Liver (tissue), 9 donors: ENCODE results near the gene ZDHHC19. TPM values are rescaled to one million over a fixed set of nuclear protein-coding genes. Genes with fewer than 3 reads are reported as not detected.

ENCODE experiments used
- DNase-seq: peaks from one replicate; pipeline ENCODE4 v3.0.0-alpha.2; 2017; ENCODE audit warnings: low spot score
- H3K27ac ChIP-seq, 2 donors: one replicate each; pipeline ENCODE4 v1.7.0; 2013; ENCODE audit warnings: inconsistent platforms in 2 of 2, low read length in 2 of 2, control low read depth in 1 of 2, low read depth in 1 of 2, mild to moderate bottlenecking in 1 of 2
- H3K27me3 ChIP-seq, 4 donors: one replicate each; pipeline versions ENCODE4 v1.6.1 to v1.7.0; 2013; ENCODE audit warnings: low read length in 3 of 4, inconsistent platforms in 1 of 4, mild to moderate bottlenecking in 1 of 4, moderate library complexity in 1 of 4; ENCODE audit not compliant: control insufficient read depth in 4 of 4, insufficient read depth in 4 of 4
- H3K36me3 ChIP-seq, 4 donors: one replicate each; pipeline versions ENCODE4 v1.6.1 to v1.7.0; 2013; ENCODE audit warnings: low read length in 3 of 4, mild to moderate bottlenecking in 3 of 4, low read depth in 1 of 4, moderate library complexity in 1 of 4; ENCODE audit not compliant: control insufficient read depth in 4 of 4, insufficient read depth in 3 of 4
- H3K4me1 ChIP-seq, 4 donors: one replicate each; pipeline versions ENCODE4 v1.6.1 to v1.7.0; 2013; ENCODE audit warnings: low read length in 3 of 4, mild to moderate bottlenecking in 3 of 4, moderate library complexity in 1 of 4; ENCODE audit not compliant: control insufficient read depth in 4 of 4, insufficient read depth in 4 of 4
- H3K4me3 ChIP-seq, 3 donors: one replicate each; pipeline versions ENCODE4 v1.6.1 to v1.7.0; 2013; ENCODE audit warnings: low read length in 3 of 3, control low read depth in 1 of 3, low read depth in 1 of 3, mild to moderate bottlenecking in 1 of 3
- H3K9ac ChIP-seq, 2 donors: one replicate each; pipeline ENCODE4 v1.7.0; 2013; ENCODE audit warnings: low read length in 2 of 2, mild to moderate bottlenecking in 2 of 2, moderate library complexity in 2 of 2, control low read depth in 1 of 2, low read depth in 1 of 2
- H3K9me3 ChIP-seq, 4 donors: one replicate each; pipeline versions ENCODE4 v1.6.1 to v1.7.0; 2013; ENCODE audit warnings: low read length in 3 of 4; ENCODE audit not compliant: control insufficient read depth in 4 of 4
- FOXA1 ChIP-seq: IDR thresholded peaks from 2 replicates; pipeline ENCODE4 v1.6.1; 2016; ENCODE audit warnings: antibody characterized with exemption
- FOXA2 ChIP-seq: IDR thresholded peaks from 2 replicates; pipeline ENCODE4 v1.6.1; 2016; ENCODE audit warnings: antibody characterized with exemption
- GABPA ChIP-seq, 2 donors: IDR thresholded peaks in 1 of 2; conservative IDR thresholded peaks in 1 of 2; 2 replicates each; pipeline ENCODE4 v1.6.1; 2016; ENCODE audit warnings: antibody characterized with exemption in 2 of 2, mild to moderate bottlenecking in 1 of 2, moderate library complexity in 1 of 2
- HNF4A ChIP-seq, 2 donors: conservative IDR thresholded peaks; 2 replicates each; pipeline ENCODE4 v1.6.1; 2016; ENCODE audit warnings: antibody characterized with exemption in 2 of 2, mild to moderate bottlenecking in 2 of 2
- JUND ChIP-seq, 2 donors: IDR thresholded peaks; 2 replicates each; pipeline ENCODE4 v1.6.1; 2016; ENCODE audit warnings: antibody characterized with exemption in 2 of 2
- MAX ChIP-seq: IDR thresholded peaks from 2 replicates; pipeline ENCODE4 v1.6.1; 2016; ENCODE audit warnings: antibody characterized with exemption
- NR2F2 ChIP-seq: IDR thresholded peaks from 2 replicates; pipeline ENCODE4 v1.6.1; 2016; ENCODE audit warnings: antibody characterized with exemption
- REST ChIP-seq: IDR thresholded peaks from 2 replicates; pipeline ENCODE4 v1.6.1; 2016; ENCODE audit warnings: antibody characterized with exemption, mild to moderate bottlenecking
- RXRA ChIP-seq, 2 donors: IDR thresholded peaks; 2 replicates each; pipeline ENCODE4 v1.6.1; 2017 to 2018; ENCODE audit warnings: antibody characterized with exemption in 2 of 2, mild to moderate bottlenecking in 1 of 2
- SP1 ChIP-seq: IDR thresholded peaks from 2 replicates; pipeline ENCODE4 v1.6.1; 2018; ENCODE audit warnings: antibody characterized with exemption, mild to moderate bottlenecking
- TAF1 ChIP-seq: conservative IDR thresholded peaks from 2 replicates; pipeline ENCODE4 v1.6.1; 2016; ENCODE audit warnings: antibody characterized with exemption, mild to moderate bottlenecking
- WGBS: extraction: QIAGEN DNeasy Blood & Tissue Kit; methylation state at CpG from one replicate; pipeline ENCODE4 v1.1.7; 2013; 5-methylcytosine and 5-hydroxymethylcytosine counted together
- polyA plus RNA-seq, 2 donors: library from polyadenylated mRNA; stranded (reverse) in 1 of 2; unstranded in 1 of 2; fragments of 200-250 nt in 1 of 2; fragments of >200 nt in 1 of 2; fragmentation: Nextera tagmentation in 1 of 2; extraction: Ambion mirVana in 1 of 2; gene quantifications; one replicate each; pipeline versions ENCODE4 v1.2.1 to v1.2.3, GENCODE V29; 2013 to 2015
- total RNA-seq, 2 donors: library from RNA; depleted of rRNA; stranded (reverse); fragments of >200 nt; gene quantifications; one replicate each; pipeline ENCODE4 v1.2.3, GENCODE V29; 2014
- TF ChIP-seq, protein P1 (sequence below): IDR thresholded peaks from 2 replicates; pipeline ENCODE4 v1.6.1; 2016; ENCODE audit warnings: antibody characterized with exemption
- TF ChIP-seq, protein P2 (sequence below): IDR thresholded peaks from 2 replicates; pipeline ENCODE4 v1.6.1; 2016; ENCODE audit warnings: antibody characterized with exemption
- donor health status: healthy.
- donor health status: healthy.
- donor health status: healthy.
- donor health status: healthy.
- donor health status: healthy.

Gene ZDHHC19
- total and polyA plus RNA-seq, 4 donors: 0.42 to 1.5 (median 0.81) TPM

GRCh38 chr3:196240424-196240823 is 29.2 kb upstream of the ZDHHC19 start:
- Histone ChIP-seq H3K4me1 (no peaks in the 10 kb centered on the region), H3K9me3 (no peaks in the 10 kb centered on the region), H3K27ac (no peak overlapping the region), H3K4me3 (no peak overlapping the region), H3K36me3 (peaks cover 7 to 43% (median 36%) of the 10 kb centered on the region in 4 donors), H3K9ac (no peak overlapping the region), H3K27me3 (no peaks in the 10 kb centered on the region)
- DNase-seq: no peak
- TF ChIP-seq JUND (IDR thresholded peaks at IDR 0.05): no peak
- TF ChIP-seq, protein P1, sequence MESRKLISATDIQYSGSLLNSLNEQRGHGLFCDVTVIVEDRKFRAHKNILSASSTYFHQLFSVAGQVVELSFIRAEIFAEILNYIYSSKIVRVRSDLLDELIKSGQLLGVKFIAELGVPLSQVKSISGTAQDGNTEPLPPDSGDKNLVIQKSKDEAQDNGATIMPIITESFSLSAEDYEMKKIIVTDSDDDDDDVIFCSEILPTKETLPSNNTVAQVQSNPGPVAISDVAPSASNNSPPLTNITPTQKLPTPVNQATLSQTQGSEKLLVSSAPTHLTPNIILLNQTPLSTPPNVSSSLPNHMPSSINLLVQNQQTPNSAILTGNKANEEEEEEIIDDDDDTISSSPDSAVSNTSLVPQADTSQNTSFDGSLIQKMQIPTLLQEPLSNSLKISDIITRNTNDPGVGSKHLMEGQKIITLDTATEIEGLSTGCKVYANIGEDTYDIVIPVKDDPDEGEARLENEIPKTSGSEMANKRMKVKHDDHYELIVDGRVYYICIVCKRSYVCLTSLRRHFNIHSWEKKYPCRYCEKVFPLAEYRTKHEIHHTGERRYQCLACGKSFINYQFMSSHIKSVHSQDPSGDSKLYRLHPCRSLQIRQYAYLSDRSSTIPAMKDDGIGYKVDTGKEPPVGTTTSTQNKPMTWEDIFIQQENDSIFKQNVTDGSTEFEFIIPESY: no peak
- no peak for TF ChIP-seq REST
- TF ChIP-seq SP1: no peak
- TF ChIP-seq RXRA (IDR thresholded peaks at IDR 0.05): no peak
- no peak for TF ChIP-seq MAX
- TF ChIP-seq NR2F2: no peak
- TF ChIP-seq TAF1: no peak
- TF ChIP-seq FOXA2: no peak
- no peak for TF ChIP-seq HNF4A (conservative IDR thresholded peaks at IDR 0.05)
- TF ChIP-seq FOXA1: no peak
- WGBS: 85% methylated on average over 4 of the region's 4 CpGs

GRCh38 chr3:196238612-196239560 is 27.7 kb upstream of the ZDHHC19 start:
- Histone ChIP-seq H3K36me3 (peaks cover 7 to 46% (median 34%) of the 10 kb centered on the region in 4 donors), H3K27me3 (no peaks in the 10 kb centered on the region), H3K4me1 (no peaks in the 10 kb centered on the region), H3K4me3 (no peak overlapping the region), H3K9ac (peak overlapping the region in 1 of 2 donors; percentile 15), H3K27ac (peak overlapping the region in 1 of 2 donors; percentile 20), H3K9me3 (no peaks in the 10 kb centered on the region)
- 81% methylated on average over 14 of the region's 14 CpGs for WGBS
- no peak for DNase-seq
- TF ChIP-seq FOXA2 (no peak), HNF4A (conservative IDR thresholded peaks at IDR 0.05) (no peak), SP1 (no peak), MAX (no peak), REST (peak; percentile 56), GABPA (IDR thresholded peaks at IDR 0.05 in 1 of 2, conservative IDR thresholded peaks at IDR 0.05 in 1 of 2) (no peak)
- TF ChIP-seq, protein P2, sequence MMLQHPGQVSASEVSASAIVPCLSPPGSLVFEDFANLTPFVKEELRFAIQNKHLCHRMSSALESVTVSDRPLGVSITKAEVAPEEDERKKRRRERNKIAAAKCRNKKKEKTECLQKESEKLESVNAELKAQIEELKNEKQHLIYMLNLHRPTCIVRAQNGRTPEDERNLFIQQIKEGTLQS: no peak
